WI38 (cell line): ENCODE results near the gene ZBED2.

Source experiments
- H3K4me3 ChIP-seq: 2 replicates; pipeline ENCODE4 v1.5.1; 2011; ENCODE audit warnings: low read depth, mild to moderate bottlenecking, control low read depth, low read length
- CTCF ChIP-seq: IDR thresholded peaks from 2 replicates; pipeline ENCODE4 v1.5.1; 2012; ENCODE audit warnings: low read depth, mild to moderate bottlenecking, control low read depth, low read length

Gene ZBED2

GRCh38 chr3:111594205-111594604, 941 bp downstream of the ZBED2 start:
- no peak for TF ChIP-seq CTCF
- H3K4me3 ChIP-seq: no peak overlapping the region

- no peak overlapping the region for H3K4me3 ChIP-seq
These were observed 1.5 kb downstream of the ZBED2 start for GRCh38 chr3:111593666-111594065.

GRCh38 chr3:111592936-111593335, 2.2 kb downstream of the ZBED2 start:
- TF ChIP-seq CTCF: no peak
- H3K4me3 ChIP-seq: no peak overlapping the region

More at GRCh38 chr3:111593666-111594065, 1.5 kb downstream of the ZBED2 start:
- no peak for TF ChIP-seq CTCF

GRCh38 chr3:111592143-111592542, 3.0 kb downstream of the ZBED2 start:
- TF ChIP-seq CTCF: no peak
- no peak overlapping the region for H3K4me3 ChIP-seq

- no peak overlapping the region for H3K4me3 ChIP-seq
- no peak for TF ChIP-seq CTCF
These were observed 3.6 kb downstream of the ZBED2 start for GRCh38 chr3:111591555-111591954.

GRCh38 chr3:111590143-111590491, 5.0 kb downstream of the ZBED2 start:
- TF ChIP-seq CTCF: no peak
- H3K4me3 ChIP-seq: no peak overlapping the region

- no peak overlapping the region for H3K4me3 ChIP-seq
- no peak for TF ChIP-seq CTCF
These were observed 5.6 kb downstream of the ZBED2 start for GRCh38 chr3:111589303-111590142.
